Thyroid gland (tissue), 4 donors: ENCODE measurements around the gene KIF1C.
A peak's percentile ranks its signal among the peaks of the same experiment; 100 is the strongest.

Experiments
- CTCF ChIP-seq, 6 experiments: fragments of 200-600 bp in 3 of 6; fragments of 450-650 bp in 3 of 6; sonication (generic) in 3 of 6; IDR thresholded peaks; one replicate each; pipeline ENCODE4 v1.5.1; 2016 to 2019; ENCODE audit warnings: antibody characterized with exemption in 6 of 6, mild to moderate bottlenecking in 2 of 6, inconsistent platforms in 1 of 6, moderate library complexity in 1 of 6
- POLR2A ChIP-seq, 2 donors: fragments of 450-650 bp; IDR thresholded peaks; one replicate each; pipeline ENCODE4 v1.6.1; 2017; ENCODE audit warnings: antibody characterized with exemption in 2 of 2, mild to moderate bottlenecking in 2 of 2, moderate library complexity in 1 of 2

- TF ChIP-seq CTCF (IDR thresholded peaks at IDR 0.05) = peak; percentile 53 to 86 (median 72)
- no peak for TF ChIP-seq POLR2A (IDR thresholded peaks at IDR 0.05)
These were observed 17.0 kb upstream of the KIF1C start for GRCh38 chr17:4980644-4981216.
